ENCODE measurements around the gene CCDC116. TPM values are rescaled to one million over a fixed set of nuclear protein-coding genes. Genes with fewer than 3 reads are reported as not detected.

CCDC116 gene
- under 1 TPM in 3 of 4 donors, not detected in 1; 0.31 to 0.46 (median 0.36) TPM for total RNA-seq

DNA sequence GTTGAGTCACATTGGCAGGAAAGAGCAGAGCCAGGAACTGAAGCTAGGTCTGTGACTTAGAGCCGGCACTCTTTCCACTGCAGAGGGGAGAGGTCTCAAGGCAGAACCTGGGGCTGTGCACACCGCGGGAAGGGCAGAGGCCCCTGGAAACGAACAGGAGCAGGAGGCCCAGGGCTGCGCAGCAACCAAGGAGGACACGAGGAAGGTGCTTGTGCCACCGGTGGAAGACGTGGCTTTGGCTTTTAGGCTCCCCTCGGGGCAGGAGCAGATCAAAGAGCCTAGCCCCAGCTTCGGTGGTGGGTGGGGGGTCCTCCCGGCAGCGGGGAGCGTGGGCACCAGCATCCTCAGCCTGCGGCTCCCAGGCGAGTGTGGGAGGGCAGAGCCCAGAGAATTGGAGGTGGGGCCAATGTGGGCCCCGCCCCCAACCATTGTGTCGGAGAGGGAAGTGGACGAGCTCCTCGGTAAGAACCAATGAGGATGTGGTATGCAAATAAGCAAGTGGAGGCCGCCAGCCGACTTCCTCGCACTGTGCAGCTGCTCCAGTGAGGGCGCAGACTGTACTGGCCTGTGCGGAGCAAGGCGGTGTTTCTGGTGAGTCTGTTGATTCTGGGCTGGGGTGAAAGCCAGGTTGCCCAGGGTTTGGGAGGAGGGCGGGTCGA is at the start of gene CCDC116:
Gene CCDC116 (plus strand): TSS at position 524 of the 659 bp plus-strand sequence. CDS start 422 bp downstream, outside the sequence.
- ATAC-seq (ENCODE audit: low FRiP score) (no peak), DNase-seq (ENCODE audit: low spot score) (no peak)
- TF ChIP-seq CTCF (IDR thresholded peaks at IDR 0.05): no peak

DNA sequence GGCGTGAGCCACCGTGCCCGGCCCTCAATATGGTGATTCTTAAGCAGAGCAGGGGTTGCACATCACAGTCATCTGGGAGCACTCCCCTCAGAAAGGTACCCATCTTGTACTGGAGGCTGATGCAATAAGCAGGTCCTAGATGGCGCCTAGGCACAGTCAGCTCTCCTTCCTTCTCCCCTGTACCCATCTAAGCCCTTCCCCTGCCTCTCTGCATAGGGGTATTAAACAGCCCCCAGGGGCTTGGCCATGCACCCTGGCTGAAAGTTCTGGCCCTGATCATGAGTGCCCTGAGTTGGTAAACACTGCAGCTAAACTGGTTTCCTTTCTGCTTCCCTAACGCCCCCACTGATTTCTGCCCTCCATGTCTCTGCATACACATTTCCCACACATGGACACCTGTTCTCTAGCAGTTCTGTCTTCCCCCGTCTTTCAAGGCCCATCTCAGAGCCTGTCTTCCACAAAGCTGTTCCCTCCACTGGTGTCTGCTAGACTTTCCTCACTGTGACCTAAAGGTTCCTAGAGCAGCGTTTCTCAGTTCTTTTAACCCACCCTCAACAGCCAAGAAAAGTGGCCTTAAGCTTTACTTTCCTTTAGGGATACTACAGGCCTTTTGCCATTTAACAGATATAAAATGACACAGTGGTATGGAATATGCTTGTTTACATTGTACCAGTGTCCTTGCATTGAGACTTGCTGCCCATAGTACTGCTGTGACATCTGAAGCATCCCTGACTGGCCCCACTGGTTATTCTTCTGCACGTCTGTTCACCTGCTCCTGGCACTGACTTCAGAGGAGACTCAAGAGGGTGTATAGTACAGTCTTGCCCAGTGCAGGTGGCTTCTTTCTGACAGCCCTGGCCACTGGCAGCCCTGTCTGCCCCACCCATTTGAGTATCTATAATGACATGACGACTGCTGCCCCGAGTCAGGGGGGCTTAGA is 49.5 kb upstream of the CCDC116 start:
- no peak for DNase-seq (ENCODE audit: low spot score)
- no peak for ATAC-seq (ENCODE audit: low FRiP score)
- no peak for TF ChIP-seq CTCF (IDR thresholded peaks at IDR 0.05)

DNA sequence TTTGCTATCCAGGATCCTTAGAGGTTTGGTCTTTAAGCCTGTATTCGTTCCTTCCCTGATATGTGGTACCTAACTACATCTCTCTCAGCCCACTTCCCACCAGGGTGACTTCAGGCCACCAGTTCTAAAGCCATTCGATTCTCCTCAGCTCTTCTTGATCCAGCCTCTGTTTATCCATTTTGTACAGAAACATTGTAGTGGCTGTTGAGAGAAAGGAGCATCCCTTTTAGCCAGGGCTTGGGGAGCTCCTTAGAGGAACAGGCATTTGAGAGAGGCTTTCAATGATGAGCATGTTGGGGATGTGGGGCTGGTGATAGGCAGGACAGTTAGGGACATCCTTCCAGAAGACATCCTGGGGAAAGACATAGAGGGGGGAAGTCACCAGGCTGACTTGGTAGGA is 47.2 kb upstream of the CCDC116 start:
- no peak for TF ChIP-seq CTCF (IDR thresholded peaks at IDR 0.05)
- DNase-seq (ENCODE audit: low spot score) (no peak), ATAC-seq (ENCODE audit: low FRiP score) (no peak)

DNA sequence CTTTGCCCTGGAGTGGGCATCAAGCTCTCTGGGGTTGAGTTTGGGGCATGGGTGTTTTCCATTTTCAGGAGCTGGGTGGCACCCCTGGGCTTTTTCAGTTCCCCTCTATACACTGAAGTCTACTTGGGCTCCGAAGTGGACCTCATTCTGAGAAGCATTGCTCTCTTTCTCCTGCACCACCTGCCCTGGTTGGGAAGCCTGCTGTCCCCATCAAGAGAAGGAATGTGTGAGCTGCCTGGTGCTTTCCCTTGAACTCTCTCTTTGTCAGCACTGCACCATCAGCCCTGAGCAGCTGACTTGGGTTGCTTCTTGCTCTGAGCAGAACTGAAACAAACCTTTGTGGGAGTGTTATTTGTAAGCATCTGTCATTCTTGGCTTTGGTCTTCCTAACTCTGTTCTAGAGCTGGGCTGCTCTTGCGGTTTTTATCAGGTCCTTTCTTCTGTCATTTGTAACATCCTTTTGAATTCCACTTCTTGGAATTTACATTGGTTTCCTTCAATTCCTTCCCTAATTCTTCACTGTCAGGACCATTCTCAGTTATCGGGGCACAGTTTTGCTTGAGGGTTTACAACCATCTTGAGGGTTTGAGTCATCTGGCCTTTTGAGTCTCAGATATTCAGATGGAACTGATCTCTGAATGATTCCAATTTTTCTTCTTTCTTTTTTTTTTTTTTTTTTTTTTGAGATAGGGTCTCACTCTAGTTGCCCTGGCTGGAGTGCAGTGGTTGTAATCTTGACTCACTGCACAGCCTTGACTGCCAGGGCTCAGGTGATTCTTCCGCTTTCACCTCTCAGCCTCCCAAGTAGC is 44.6 kb upstream of the CCDC116 start:
- no peak for TF ChIP-seq CTCF (IDR thresholded peaks at IDR 0.05)
- DNase-seq (ENCODE audit: low spot score) (no peak), ATAC-seq (ENCODE audit: low FRiP score) (no peak)

DNA sequence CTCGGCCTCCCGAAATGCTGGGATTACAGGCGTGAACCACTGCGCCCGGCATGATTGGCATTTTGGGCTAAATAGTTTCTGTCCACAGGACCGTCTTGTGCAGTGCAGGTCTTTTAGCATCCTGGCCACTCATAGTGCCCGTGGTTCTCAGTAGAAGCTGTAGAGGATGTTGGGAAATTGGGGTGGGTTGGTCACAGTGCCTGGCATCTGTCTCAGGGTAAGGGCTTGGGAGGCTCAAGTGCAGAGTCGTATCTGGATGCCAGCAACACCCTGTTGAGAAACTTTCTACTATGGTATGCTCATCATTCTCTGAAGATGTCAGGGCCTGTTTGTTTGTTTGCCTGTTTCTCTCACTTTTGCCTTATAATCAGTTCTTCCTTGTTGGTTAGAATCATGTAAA is 43.2 kb upstream of the CCDC116 start:
- ATAC-seq (ENCODE audit: low FRiP score): no peak
- no peak for TF ChIP-seq CTCF (IDR thresholded peaks at IDR 0.05)

DNA sequence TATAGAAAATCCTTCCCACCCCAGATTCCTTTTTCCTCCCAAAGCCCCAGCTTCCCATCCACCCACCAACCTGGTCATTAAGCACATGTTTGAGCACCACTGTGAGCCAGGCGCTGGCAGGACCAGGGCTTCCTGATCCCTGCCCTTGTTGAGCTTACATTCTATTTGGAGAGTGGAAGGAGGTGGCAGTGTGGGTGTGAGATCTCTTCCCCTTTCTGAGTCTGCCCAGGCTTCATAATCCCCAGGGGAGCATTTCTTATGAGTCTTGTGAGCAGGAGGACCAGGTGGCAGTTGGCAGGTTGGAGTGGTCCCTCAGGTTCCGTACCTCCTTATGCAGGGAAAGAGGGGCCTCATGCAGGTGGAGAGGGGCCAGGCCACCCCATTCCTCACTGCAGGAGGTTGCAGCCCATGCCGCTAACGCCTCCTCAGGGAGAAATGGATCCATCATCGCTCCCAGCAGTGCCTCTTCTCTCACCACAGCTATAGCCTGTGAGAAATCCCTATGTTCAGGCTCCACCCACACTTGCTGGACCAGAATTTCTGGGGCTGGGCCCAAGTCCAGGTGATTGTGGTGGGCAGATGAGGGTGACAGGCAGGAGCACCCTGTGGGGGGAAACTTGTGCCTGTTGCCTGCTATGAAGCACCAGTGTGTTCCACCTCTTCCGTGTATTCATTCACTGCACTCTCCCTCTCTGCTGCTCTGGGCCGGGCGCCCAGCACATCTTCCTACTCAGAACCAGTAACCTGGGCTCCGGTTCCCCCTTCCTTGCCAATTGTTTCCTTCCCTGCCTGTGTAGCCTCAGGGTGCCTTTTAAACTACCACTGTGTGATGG is 41.5 kb upstream of the CCDC116 start:
- TF ChIP-seq CTCF (IDR thresholded peaks at IDR 0.05): no peak
- ATAC-seq (ENCODE audit: low FRiP score) (no peak), DNase-seq (ENCODE audit: low spot score) (no peak)

More for the DNA sequence above, 43.2 kb upstream of the CCDC116 start:
- DNase-seq (ENCODE audit: low spot score): no peak
